Measurements from ENCODE around the gene ZNF219.

The ZNF219 gene

DNA sequence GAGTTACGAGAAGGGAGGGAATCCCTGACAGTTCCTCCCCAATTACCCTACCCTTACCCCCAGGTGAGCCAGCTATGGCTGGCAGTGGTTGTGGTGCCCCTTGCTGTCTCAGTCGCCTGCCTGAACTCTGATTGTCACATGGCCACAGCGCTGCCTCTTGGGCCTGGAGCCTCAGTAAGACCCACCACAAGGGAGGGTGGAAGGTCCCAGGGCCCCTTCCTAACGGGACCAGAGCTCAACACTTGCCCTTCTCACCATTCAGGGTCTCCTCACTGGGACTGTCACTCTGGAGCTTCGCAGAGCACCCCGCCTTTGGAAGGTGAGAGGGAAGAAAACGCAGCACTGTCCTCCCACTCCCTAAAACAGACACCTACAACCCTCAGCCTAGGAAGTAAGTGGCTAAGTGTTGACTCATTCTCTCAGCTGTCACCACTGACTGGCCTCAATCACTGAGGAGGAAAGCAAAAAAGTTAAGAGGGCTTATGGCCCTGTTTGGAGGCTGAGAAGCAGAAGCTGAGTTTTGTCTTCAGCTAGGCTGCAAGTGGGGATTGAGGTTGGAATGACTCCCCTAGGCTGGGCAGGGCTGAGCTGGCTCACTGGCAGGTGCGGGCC is 3.5 kb upstream of the ZNF219 start:
- DNase-seq: no peak

DNA sequence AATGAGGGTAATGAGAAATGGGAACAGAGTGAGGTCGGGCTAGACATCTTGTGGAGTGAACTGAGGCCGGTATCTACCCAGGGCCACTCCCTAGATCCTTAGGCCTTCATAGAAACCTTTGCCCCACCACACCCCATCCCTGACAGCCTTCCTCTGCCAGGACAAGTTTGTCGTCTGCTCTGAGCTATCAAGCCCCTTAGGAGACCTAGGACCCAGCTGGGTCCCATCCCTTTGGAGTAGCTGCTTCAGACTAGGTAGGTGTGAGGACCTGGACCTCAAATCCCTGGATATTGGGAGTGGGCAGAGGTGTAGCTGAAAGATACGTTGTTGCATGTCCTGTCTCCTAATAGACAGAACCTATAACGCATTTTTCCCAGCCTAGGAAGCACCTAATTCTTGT is 2.5 kb upstream of the ZNF219 start, which contains the start of gene TMEM253:
Gene TMEM253 (plus strand): TSS at position 136 of the 400 bp plus-strand sequence. CDS start 278 bp downstream, outside the sequence.
- no peak for DNase-seq

DNA sequence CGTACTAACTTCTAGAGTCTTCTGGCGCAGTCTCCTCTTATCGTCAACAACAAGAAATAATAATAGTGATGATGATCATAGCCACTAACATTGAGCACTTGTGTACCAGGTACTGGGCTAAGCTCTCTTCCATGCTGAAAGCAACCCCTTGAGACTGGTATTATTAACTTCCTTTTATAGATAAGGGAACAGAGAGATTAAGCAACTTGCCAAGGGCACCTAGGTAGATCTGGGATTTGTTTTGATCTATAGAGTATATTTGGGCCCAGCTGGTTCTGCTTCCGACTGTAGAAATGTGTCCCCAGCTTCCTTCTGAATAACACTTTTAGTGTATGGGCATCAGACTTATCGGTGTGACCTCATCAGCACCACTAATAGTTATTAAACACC is 1.1 kb upstream of the ZNF219 start:
- no peak for DNase-seq

DNA sequence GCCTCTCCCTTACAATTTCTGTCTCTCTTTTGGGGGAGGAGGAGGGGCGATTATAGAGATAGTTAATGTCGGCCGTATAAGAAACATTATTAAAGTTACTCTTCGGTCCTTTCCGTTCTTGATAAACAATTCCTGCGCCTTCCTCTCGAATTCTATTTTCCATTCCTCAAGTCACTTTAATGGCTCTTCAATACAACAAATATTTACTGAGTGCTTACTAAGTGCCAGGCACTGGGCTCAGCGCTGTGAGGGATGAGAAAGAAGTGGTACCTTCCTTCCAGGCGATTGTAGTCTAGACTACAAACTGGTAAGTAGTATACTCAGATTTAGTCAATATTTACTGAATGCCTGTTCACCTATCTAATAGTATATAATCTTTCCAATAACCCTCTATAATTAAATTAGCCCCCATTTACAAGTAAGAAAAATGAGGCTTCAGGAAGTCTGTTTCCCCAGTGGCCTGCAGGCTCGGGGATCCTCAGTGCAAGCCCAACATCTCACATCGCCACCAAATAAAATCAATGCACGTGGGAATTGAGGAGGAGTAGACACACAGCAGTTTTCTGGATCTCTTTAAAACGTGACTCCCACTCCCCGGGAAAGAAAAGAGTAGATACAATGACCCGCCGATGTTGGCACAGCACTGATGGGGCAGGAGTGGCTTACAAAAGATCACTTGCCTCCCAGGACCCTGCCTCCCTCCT is 589 bp upstream of the ZNF219 start:
- DNase-seq: no peak

DNA sequence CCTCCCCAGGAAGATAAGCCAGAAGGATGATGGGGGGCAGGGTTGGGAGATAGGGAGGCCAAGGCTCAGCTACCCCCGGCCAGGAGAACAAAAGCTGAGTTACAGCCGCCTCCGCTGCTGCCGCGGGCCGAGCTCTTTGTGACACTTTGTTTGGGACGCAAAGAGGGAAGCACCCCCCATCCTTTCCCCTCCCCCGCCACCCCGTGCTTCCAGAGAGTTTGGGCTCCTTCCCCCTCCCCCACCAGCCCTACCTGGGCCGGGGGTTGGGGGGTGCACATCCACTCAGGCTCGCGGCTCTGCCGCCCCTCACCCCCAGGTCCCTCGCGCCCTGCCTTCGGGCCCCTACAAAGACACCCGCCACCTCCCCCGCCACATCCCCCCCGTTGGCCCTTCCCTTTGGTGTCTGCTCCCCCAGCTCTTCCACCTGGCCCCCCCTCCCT is 799 bp downstream of the ZNF219 start:
- no peak for DNase-seq

DNA sequence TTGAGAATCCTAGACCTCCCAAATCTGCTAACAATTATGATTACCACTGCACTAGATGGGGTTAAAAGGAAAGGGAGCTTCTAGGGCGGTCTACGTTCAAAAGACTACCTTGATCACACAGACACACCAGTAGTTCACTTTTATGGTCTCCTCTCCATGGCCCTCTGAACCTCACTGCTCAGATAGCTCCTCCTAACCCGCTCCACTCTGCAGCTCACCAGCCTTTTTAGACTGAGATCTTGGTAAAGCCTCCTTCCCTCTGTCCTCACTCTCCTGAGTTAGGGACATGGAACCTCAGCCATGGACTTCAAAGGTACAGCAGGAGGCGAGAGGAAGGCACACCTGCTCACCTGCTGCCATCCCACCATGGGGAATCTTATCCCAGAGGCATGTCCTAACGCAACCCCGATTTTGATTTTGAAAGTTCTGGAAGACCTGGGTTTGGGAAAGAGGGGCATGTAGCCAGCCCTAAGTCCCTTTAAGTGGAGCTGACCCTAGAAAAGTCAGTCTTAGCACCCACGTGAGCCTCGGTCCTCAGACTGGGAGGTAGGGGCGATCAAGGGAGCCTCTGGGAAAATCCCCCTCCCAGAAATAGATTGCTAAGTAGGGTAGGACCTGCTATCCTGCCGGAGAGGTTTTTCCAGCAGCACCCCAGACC is 1.3 kb downstream of the ZNF219 start:
- no peak for DNase-seq

DNA sequence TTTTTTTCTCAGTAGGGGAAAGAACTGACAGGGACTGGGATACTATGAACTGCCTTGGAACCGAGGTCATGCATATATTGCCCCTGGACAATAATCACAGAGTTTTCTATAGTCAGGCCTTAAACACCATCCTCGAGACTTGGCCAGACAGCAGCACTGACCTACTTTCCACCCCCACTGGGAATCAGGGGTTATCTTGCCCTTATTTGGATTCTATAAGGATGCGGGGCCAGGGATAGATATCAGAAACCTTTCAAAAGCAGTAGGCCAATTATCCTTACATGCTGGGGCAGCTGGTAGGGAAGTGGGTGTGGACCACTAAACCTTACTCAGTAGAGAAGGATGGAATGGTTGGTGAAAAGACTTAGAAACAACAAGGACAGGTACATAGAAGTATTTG is 2.0 kb downstream of the ZNF219 start:
- no peak for DNase-seq

GRCh38 chr14:21095430-21096205 is 2.8 kb downstream of the ZNF219 start:
- DNase-seq: no peak

GRCh38 chr14:21093769-21094681 is 4.4 kb downstream of the ZNF219 start:
- no peak for DNase-seq

GRCh38 chr14:21093018-21093417 is 5.4 kb downstream of the ZNF219 start:
- DNase-seq: no peak

DNA sequence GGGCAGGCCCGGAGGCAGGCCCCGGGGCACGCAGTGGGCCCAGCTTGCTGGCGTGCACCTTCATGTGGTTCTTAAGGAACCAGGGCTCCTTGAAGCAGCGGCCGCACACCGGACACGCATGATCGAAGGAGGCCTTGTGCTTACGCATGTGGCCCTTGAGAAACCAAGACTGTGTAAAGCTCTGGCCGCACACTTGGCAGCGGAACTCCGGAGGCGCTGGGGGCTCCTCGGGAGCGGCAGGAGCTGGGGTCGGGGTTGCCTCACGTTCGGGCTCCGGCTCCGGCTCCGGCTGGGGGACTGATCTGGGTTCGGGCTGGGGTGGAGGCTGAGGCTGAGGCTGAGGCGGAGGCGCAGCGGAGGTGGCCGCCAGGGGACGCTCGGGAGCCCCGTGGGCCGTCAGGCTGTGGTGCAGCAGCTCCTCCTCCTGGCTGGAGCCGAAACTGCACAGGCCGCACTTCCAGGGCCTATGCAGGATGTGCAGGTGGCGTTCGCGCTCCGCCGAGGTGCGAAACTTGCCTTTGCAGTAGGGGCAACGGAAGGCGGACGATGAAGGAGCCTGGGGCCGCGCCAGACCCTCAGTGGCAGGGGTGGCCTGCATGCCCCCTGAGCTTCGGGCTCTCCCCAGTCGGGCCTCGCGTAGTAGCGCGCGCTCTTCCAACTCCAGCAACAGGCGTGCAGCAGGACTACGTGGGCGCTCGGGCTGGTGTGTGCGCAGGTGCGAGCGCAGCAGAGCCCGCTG is 6.0 kb downstream of the ZNF219 start:
- DNase-seq: no peak

DNA sequence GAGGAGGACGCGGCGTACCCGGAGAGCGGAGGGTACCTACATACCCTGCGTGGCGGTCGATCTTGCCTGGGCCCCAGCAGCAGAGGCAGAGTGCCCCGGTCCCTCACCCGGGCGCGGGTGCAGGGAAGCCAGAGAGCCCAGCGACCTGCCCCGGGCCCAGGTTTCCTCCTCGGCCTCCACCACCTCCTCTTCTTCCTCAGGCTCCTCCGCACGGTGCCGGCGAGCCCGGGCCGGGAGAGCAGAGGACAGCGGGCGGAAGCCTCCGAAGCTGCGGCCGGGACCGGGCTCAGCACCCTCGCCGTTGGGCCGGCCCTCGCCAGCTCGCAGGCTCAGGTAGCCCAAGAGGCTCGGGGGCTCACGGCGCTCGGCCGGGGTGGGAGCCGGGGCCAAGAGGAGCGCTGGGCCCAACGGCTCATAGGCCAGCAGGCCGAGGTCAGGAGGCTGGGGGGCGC is 6.6 kb downstream of the ZNF219 start:
- no peak for DNase-seq

GRCh38 chr14:21090940-21091663 is 7.4 kb downstream of the ZNF219 start:
- no peak for DNase-seq

DNA sequence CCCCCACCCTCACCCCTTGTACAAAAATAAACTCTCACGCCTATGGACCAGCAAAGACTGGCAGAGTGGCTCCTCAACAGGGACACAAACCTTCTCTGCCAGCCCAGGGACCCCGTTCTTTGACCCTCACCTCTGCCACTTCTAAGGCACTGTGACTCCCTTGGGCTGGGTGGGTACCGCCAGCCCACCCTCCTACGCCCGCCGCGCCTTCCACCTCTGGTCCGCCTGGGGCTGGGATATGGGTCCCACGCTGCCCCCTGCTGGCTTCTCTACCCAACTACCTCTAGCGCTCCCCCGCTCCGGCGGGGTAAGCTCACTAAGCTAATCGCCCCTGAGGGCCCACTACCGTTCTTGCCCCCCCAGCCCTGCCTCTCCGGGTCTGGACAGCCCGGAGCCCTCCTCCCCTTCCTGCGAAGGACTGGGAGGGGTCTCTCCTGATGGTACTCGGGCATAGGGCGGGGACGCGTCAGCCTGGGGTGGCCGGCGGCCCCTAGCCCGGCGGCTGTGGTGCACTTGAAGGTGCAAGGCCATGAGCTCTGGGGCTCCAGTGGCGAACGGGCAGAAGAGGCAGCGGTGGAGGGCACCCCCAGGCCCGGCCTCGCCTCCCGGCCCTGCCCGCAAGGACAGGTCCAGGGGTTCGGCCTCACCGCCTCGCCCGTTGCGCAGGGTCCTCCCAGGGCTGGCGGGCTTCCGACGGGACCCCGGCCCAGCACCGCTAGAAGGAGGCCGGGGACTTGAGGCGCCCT is 8.1 kb downstream of the ZNF219 start:
- no peak for DNase-seq

DNA sequence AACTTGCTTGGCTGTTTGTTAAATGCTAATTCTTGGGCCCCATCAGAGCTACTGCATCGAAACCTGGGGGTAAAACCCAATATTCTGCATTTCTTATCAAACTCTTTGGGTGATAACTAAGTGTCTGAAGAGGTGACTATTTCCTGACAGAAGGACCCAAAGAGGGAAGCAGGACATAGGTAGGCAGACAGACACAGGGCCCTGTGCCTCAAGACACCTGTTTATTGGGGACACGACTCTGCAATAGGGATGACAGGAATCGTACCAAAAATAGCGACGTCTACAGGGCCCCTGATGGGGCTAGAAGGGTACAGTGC is 8.6 kb downstream of the ZNF219 start:
- DNase-seq: no peak

- no peak for DNase-seq
Observed at GRCh38 chr14:21089271-21089670, 9.2 kb downstream of the ZNF219 start.

DNA sequence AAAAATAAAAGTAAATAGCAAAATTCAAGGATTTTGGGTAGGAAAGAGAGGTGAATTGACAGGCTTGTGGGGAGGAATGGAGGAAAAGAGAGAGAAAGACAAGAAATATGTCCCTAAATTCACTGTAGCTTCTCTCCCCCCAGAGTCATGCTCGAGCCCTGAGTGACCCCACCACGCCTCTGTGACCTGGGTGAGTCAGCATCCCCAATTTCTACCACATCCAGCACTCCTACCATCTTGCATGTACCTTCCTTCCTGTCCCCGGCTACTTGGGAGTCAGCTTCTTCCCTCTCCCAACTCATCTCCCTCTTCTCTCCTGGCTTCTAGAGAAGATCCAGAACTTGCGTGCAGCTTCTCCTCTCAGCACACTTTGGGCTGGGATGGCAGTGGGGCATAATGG is 9.8 kb downstream of the ZNF219 start:
- no peak for DNase-seq

GRCh38 chr14:21087294-21088091 is 11.0 kb downstream of the ZNF219 start:
- no peak for DNase-seq

- DNase-seq: no peak
Observed at GRCh38 chr14:21086908-21087293, 11.6 kb downstream of the ZNF219 start.

Measured in NCI-H2029 treated with DMSO at 0.1 percent for 48 hours (cell line).